Vagina (tissue), 2 donors: ENCODE results near the gene DENND1A.

Experiments
- CTCF ChIP-seq, 3 experiments: fragments of 450-650 bp in 2 of 3; fragments of 200-600 bp in 1 of 3; sonication (generic) in 1 of 3; IDR thresholded peaks; one replicate each; pipeline ENCODE4 v1.5.1; 2017 to 2019; ENCODE audit warnings: antibody characterized with exemption in 3 of 3, mild to moderate bottlenecking in 2 of 3, moderate library complexity in 2 of 3
- POLR2A ChIP-seq, 2 donors: fragments of 450-650 bp; IDR thresholded peaks; one replicate each; pipeline ENCODE4 v1.6.1; 2017; ENCODE audit warnings: antibody characterized with exemption in 2 of 2, mild to moderate bottlenecking in 2 of 2, moderate library complexity in 2 of 2
- POLR2AphosphoS5 ChIP-seq, 2 donors: sonication (generic); formaldehyde crosslinking; IDR thresholded peaks; one replicate each; pipeline ENCODE4 v1.9.0; 2017; ENCODE audit warnings: antibody characterized with exemption in 2 of 2, mild to moderate bottlenecking in 2 of 2, low read depth in 1 of 2; ENCODE audit not compliant: insufficient read depth in 1 of 2

- TF ChIP-seq CTCF (IDR thresholded peaks at IDR 0.05) (no peak), POLR2A (IDR thresholded peaks at IDR 0.05) (no peak), POLR2AphosphoS5 (IDR thresholded peaks at IDR 0.05; ENCODE audit: insufficient read depth in 1 of 2, low read depth in 1 of 2) (no peak)
Observed at GRCh38 chr9:123432331-123433236, 497.3 kb downstream of the DENND1A start.
